SK-N-SH (cell line): ENCODE measurements around the gene KLC1.

Source experiments
- ELF1 ChIP-seq: IDR thresholded peaks from 2 replicates; pipeline ENCODE4 v1.4.0; 2012
- EP300 ChIP-seq, 2 experiments: IDR thresholded peaks; 2 replicates each; pipeline versions ENCODE4 v1.4.0 to v1.6.1; 2012; ENCODE audit warnings: borderline replicate concordance in 1 of 2, low read depth in 1 of 2, low read length in 1 of 2
- GABPA ChIP-seq: IDR thresholded peaks from 2 replicates; pipeline ENCODE4 v1.4.0; 2012; ENCODE audit warnings: low read depth, mild to moderate bottlenecking
- JUND ChIP-seq: IDR thresholded peaks from 2 replicates; pipeline ENCODE4 v1.4.0; 2012
- MEF2A ChIP-seq: IDR thresholded peaks from 2 replicates; pipeline ENCODE4 v1.4.0; 2012; ENCODE audit warnings: low read depth, borderline replicate concordance
- POLR2AphosphoS5 ChIP-seq: IDR thresholded peaks from 2 replicates; pipeline ENCODE4 v1.6.1; 2012; ENCODE audit warnings: low read depth, low read length
- RAD21 ChIP-seq: IDR thresholded peaks from 2 replicates; pipeline ENCODE4 v1.6.1; 2012; ENCODE audit warnings: mild to moderate bottlenecking, low read length
- RCOR1 ChIP-seq: fragments of 150-350 bp; IDR thresholded peaks from 2 replicates; pipeline ENCODE4 v1.6.1; 2017; ENCODE audit warnings: antibody characterized with exemption, low read length
- SIN3A ChIP-seq: IDR thresholded peaks from 2 replicates; pipeline ENCODE4 v1.6.1; 2012; ENCODE audit warnings: low read depth, mild to moderate bottlenecking, low read length, moderate library complexity, borderline replicate concordance
- SMC3 ChIP-seq: IDR thresholded peaks from 2 replicates; pipeline ENCODE4 v1.6.1; 2012; ENCODE audit warnings: low read depth, low read length, improper control_type of control experiment
- TCF12 ChIP-seq: IDR thresholded peaks from 2 replicates; pipeline ENCODE4 v1.4.0; 2012
- TEAD4 ChIP-seq: IDR thresholded peaks from 2 replicates; pipeline ENCODE4 v1.4.0; 2012; ENCODE audit warnings: mild to moderate bottlenecking, borderline replicate concordance; ENCODE audit not compliant: insufficient read depth
- TF ChIP-seq, protein P1 (sequence below): fragments of 200-600 bp; sonication (generic); IDR thresholded peaks from 2 replicates; pipeline ENCODE4 v1.6.1; 2017; ENCODE audit warnings: antibody characterized with exemption, mild to moderate bottlenecking, moderate library complexity
- TF ChIP-seq, protein P2 (sequence below): IDR thresholded peaks from 2 replicates; pipeline ENCODE4 v1.4.0; 2012; ENCODE audit warnings: low read depth

DNA sequence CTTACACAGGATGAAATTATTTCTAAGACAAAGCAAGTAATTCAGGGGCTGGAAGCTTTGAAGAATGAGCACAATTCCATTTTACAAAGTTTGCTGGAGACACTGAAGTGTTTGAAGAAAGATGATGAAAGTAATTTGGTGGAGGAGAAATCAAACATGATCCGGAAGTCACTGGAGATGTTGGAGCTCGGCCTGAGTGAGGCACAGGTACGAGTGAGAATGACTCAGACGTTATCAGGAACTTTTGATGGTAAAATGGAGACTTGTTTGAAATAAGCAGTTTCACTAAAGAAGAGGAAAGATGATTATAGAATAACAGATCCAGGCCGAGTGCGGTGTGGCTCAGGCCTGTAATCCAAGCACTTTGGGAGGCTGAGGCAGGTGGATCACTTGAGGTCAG, 25.6 kb downstream of the KLC1 start:
- TF ChIP-seq, protein P1, sequence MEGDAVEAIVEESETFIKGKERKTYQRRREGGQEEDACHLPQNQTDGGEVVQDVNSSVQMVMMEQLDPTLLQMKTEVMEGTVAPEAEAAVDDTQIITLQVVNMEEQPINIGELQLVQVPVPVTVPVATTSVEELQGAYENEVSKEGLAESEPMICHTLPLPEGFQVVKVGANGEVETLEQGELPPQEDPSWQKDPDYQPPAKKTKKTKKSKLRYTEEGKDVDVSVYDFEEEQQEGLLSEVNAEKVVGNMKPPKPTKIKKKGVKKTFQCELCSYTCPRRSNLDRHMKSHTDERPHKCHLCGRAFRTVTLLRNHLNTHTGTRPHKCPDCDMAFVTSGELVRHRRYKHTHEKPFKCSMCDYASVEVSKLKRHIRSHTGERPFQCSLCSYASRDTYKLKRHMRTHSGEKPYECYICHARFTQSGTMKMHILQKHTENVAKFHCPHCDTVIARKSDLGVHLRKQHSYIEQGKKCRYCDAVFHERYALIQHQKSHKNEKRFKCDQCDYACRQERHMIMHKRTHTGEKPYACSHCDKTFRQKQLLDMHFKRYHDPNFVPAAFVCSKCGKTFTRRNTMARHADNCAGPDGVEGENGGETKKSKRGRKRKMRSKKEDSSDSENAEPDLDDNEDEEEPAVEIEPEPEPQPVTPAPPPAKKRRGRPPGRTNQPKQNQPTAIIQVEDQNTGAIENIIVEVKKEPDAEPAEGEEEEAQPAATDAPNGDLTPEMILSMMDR = no peak
- TF ChIP-seq, protein P2, sequence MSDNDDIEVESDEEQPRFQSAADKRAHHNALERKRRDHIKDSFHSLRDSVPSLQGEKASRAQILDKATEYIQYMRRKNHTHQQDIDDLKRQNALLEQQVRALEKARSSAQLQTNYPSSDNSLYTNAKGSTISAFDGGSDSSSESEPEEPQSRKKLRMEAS = no peak
- TF ChIP-seq POLR2AphosphoS5 = no peak
- no peak for TF ChIP-seq SMC3
- no peak for TF ChIP-seq RAD21
- no peak for TF ChIP-seq MEF2A
- no peak for TF ChIP-seq JUND
- no peak for TF ChIP-seq GABPA
- TF ChIP-seq RCOR1 = no peak
- no peak for TF ChIP-seq ELF1
- TF ChIP-seq TEAD4 = no peak
- TF ChIP-seq SIN3A = no peak
- no peak for TF ChIP-seq EP300 (IDR thresholded peaks at IDR 0.05; ENCODE audit: borderline replicate concordance in 1 of 2, low read depth in 1 of 2, low read length in 1 of 2)
- no peak for TF ChIP-seq TCF12
